ENCODE measurements around the gene PPM1F. TPM values are rescaled to one million over a fixed set of nuclear protein-coding genes. Genes with fewer than 3 reads are reported as not detected.

Gene PPM1F
- total RNA-seq, 1 donor from 2014 or later: 26.2 TPM

- H3K27me3 Mint-ChIP-seq (ENCODE audit: low read depth): no peaks in the 10 kb centered on the region
- H3K4me1 Mint-ChIP-seq (ENCODE audit: low read depth): peaks cover 30% of the 10 kb centered on the region
- H3K4me3 Mint-ChIP-seq (ENCODE audit: unreplicated experiment): no peak overlapping the region
- H3K9me3 Mint-ChIP-seq (ENCODE audit: low read depth): no peaks in the 10 kb centered on the region
- no peak overlapping the region for H3K27ac Mint-ChIP-seq (ENCODE audit: unreplicated experiment)
- no peak for TF ChIP-seq CTCF (IDR thresholded peaks at IDR 0.05)
- peaks cover 6% of the 10 kb centered on the region for H3K36me3 Mint-ChIP-seq (ENCODE audit: low read depth)
- no peak for DNase-seq (ENCODE audit: low spot score)
These were observed 6.3 kb downstream of the PPM1F start for GRCh38 chr22:21946262-21946925.

- Mint-ChIP-seq H3K4me1 (ENCODE audit: low read depth) (peaks cover 34% of the 10 kb centered on the region), H3K27ac (ENCODE audit: unreplicated experiment) (peak overlapping the region; percentile 12), H3K27me3 (ENCODE audit: low read depth) (no peaks in the 10 kb centered on the region), H3K36me3 (ENCODE audit: low read depth) (peaks cover 6% of the 10 kb centered on the region), H3K9me3 (ENCODE audit: low read depth) (no peaks in the 10 kb centered on the region), H3K4me3 (ENCODE audit: unreplicated experiment) (no peak overlapping the region)
- no peak for DNase-seq (ENCODE audit: low spot score)
- no peak for TF ChIP-seq CTCF (IDR thresholded peaks at IDR 0.05)
These were observed 7.0 kb downstream of the PPM1F start for GRCh38 chr22:21945453-21946261.

DNA sequence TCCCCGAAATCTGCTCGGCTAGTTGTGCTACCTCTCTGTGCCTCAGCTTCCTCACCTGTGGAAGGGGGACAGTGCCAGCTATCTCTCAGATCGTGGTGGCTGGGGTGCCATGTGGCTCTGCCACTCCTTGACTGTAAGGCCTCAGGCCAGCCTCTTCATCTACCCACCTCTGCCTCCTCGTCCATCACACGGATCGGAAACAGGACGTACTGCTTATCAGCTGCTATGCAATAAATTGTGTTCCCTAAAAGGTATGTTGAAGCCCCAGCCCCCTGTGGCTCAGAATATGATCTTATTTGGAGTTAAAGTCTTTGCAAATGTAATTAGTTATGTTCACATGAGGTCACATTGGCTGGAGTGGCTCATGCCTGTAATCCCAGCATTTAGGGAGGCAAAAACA, 7.8 kb downstream of the PPM1F start:
- no peaks in the 10 kb centered on the region for H3K27me3 Mint-ChIP-seq (ENCODE audit: low read depth)

DNA sequence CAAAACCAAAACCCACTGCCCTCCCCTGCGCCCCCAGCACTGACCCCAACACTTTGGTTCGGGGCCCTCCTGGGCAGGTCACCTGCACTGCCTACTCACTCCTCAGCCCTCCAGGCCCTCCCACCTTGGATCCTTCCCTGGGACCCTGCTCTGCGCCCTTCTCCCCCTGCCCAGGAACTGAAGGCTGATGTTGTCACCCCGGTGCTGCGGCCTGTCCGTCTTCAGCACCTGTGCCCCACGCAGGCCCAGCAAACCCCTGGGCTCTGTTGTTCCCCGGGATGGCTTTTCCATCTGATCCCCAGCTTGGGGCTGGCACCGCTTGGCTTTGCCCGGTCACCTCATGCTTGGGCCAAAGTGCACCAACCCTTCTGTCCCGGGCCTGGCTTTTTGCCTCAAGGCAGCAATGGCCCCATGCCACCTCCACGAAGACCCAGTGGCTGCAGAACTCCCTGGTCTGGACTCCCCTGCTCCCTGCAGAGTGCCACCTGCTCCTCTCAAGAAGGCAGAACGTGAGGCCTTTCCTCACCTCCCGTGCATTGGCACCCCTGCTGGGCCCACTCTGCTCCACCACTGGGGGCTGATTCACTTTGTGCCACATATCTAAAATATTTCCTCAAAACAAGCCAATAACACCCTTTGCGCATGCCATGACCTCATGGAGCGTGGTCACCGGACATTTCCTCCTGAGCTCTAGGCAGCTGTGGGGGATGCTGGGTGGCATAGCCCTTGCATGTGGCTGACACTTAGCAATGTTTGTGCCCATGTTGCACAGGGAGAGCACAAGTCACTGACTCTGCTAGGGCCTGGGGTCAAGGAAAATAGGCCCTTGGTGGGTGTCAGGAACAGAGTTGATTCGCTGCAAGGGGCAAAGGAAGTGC, 8.8 kb downstream of the PPM1F start:
- TF ChIP-seq CTCF (IDR thresholded peaks at IDR 0.05): no peak
- DNase-seq (ENCODE audit: low spot score): no peak
- peaks cover 8% of the 10 kb centered on the region for H3K36me3 Mint-ChIP-seq (ENCODE audit: low read depth)
- H3K4me1 Mint-ChIP-seq (ENCODE audit: low read depth): peaks cover 49% of the 10 kb centered on the region
- no peak overlapping the region for H3K27ac Mint-ChIP-seq (ENCODE audit: unreplicated experiment)
- no peak overlapping the region for H3K4me3 Mint-ChIP-seq (ENCODE audit: unreplicated experiment)
- no peaks in the 10 kb centered on the region for H3K27me3 Mint-ChIP-seq (ENCODE audit: low read depth)
- H3K9me3 Mint-ChIP-seq (ENCODE audit: low read depth): no peaks in the 10 kb centered on the region

More for the DNA sequence above, 7.8 kb downstream of the PPM1F start:
- Mint-ChIP-seq H3K4me1 (ENCODE audit: low read depth) (peaks cover 42% of the 10 kb centered on the region), H3K9me3 (ENCODE audit: low read depth) (no peaks in the 10 kb centered on the region), H3K27ac (ENCODE audit: unreplicated experiment) (no peak overlapping the region), H3K4me3 (ENCODE audit: unreplicated experiment) (no peak overlapping the region), H3K36me3 (ENCODE audit: low read depth) (peaks cover 6% of the 10 kb centered on the region)
- DNase-seq (ENCODE audit: low spot score): no peak
- TF ChIP-seq CTCF (IDR thresholded peaks at IDR 0.05): no peak
